CD4-positive, alpha-beta T cell treated with Interleukin-1 beta for 1 hour (primary cell): ENCODE measurements around the gene PRKG2.
"Not testable (repeated sequence)": the region's sequence is repeated elsewhere in the genome, so short reads cannot be mapped to it uniquely, and the experiment has no call there.

Experiments
- DNase-seq, 2 donors: peaks; one replicate each; pipeline ENCODE4 v3.0.0-alpha.2; 2020 to 2022

Gene PRKG2, protein sequence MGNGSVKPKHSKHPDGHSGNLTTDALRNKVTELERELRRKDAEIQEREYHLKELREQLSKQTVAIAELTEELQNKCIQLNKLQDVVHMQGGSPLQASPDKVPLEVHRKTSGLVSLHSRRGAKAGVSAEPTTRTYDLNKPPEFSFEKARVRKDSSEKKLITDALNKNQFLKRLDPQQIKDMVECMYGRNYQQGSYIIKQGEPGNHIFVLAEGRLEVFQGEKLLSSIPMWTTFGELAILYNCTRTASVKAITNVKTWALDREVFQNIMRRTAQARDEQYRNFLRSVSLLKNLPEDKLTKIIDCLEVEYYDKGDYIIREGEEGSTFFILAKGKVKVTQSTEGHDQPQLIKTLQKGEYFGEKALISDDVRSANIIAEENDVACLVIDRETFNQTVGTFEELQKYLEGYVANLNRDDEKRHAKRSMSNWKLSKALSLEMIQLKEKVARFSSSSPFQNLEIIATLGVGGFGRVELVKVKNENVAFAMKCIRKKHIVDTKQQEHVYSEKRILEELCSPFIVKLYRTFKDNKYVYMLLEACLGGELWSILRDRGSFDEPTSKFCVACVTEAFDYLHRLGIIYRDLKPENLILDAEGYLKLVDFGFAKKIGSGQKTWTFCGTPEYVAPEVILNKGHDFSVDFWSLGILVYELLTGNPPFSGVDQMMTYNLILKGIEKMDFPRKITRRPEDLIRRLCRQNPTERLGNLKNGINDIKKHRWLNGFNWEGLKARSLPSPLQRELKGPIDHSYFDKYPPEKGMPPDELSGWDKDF

GRCh38 chr4:81214881-81215868 lies at the start of gene PRKG2:
Gene PRKG2, minus strand, starts transcription at chr4:81215222. Its CDS starts 10,175 bp downstream, at chr4:81205047.
- DNase-seq = no peak

- DNase-seq = no peak
Observed at GRCh38 chr4:81260443-81261101, 45.5 kb upstream of the PRKG2 start.

DNA sequence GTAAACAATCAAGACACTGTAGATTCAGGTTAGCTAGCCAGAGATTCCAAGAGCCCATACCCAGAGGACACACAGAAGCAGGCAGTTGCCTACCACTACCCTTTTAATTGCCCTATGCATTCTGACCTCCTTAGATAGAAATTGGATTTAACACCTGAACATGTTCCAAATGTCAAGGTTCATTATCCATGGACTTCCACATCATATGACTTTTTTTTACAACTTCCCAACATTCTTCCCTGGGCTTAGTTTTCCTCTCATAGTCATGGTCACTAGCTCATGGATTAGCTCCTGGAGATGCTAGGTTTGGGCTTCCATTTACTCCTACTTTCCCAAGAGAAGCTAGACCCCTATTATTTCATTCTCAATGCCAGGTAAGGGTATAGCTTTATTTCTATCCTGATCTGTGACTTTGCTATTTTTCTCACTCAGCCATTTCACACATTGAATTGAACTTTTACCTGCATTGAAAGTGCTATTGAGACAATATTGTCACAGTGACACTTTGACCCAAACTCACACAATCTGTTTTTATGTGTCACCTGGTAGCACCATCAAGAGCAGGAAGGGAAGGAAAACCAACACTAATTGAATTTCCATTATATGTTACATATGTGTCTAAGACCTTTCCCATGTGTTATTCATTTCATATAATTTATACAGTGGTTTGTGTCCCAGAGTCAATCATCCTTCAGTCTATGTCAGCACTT lies 44.0 kb upstream of the PRKG2 start:
- no peak for DNase-seq

- DNase-seq = no peak
Observed at GRCh38 chr4:81257816-81258215, 42.8 kb upstream of the PRKG2 start.

DNA sequence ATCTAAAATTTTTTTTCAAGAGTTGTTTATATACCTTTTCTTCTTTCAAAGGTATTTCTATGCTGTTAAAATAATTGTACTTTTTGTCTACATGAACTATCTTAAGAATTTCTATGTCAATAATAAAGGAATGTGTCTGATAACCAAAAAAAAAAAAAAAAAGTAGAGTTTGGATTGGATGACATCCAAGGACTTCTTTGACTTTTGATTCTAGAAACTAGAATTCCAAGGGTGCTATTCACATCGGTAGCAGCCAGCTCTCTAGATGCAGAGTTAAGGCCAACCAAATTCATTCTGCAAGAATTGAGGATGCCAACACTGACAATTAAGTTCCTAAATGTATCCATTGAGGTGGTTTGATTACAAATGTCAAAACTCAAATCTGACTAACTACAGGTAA lies 42.0 kb upstream of the PRKG2 start:
- no peak for DNase-seq

DNA sequence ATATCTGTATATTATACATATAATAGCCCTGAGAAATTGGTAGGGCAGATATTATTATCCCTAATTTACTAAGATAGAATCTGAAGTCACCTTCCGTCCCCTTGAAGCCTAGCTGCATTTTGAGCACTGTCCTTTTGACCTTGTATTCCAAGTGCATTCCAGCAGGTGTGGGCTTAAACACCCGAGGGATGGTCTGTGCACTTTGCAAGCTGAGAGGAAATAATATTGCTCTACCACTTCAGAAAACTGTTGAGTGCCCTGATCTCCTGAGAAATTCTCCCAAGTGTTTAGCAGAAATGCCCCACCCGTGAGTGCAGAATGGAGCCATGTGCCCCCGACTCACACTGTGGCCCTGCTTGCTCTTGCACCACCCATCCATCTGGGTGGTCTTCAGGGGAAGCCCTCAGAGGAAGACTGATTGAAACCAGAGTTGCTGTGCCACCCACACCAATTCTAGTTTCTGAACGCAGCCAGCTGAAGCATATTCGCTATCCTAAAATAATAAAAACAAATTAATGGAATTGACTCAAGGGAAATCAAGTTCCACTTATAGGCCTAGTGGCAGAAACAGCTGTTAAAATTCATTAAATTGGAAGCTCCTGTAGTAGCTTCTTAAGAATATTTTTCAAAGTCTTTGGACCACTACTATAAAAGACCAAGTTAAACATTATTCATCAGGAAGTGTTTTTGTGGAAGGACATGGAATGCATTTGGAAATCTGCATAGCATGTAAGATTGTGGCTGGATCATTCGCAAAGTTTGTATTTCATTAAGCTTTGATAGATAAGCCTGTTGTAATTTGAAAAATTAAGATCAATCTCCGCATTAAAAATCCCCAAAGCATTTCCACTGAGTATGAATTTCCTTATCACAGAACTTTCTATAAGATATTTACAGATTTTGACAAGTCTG lies 41.3 kb upstream of the PRKG2 start:
- DNase-seq = no peak

DNA sequence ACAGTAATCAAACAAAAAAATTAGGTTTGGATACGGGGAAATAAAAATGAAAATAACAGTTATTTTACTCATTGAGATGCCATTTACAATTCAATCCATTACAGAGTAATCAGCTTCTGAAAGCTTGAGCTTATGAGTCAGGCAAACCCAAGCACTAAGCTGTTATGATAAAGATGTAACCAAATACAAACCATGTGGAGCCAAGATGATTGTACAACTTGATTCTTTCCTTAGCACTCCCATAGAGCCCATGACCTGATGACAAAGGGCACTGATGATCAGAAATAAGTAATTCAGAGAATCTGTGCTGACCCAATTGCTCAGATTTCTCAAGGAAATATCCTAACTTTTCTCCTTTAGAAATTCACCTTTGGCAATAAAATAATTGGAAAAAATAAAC lies 40.5 kb upstream of the PRKG2 start:
- DNase-seq = no peak

DNA sequence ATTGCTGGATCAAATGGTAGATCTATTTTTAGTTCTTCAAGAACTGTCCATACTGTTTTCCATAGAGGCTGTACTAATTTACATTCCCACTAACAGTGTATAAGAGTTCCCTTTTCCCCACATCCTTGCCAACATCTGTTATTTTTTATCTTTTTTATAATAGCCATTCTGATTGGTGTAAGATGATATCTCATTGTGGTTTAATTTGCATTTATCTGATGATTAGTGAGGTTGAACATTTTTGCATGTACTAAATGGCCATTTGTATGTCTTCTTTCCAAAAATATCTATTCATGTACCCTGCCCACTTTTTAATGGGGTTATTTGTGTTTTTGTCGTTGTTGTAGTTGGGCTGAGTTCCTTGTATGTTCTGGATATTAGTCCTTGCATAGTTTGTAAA lies 35.4 kb upstream of the PRKG2 start:
- DNase-seq = no peak

- DNase-seq = no peak
Observed at GRCh38 chr4:81245218-81246009, 30.4 kb upstream of the PRKG2 start.

- DNase-seq = no peak
Observed at GRCh38 chr4:81237791-81238190, 22.8 kb upstream of the PRKG2 start.

- no peak for DNase-seq
Observed at GRCh38 chr4:81235982-81236749, 21.1 kb upstream of the PRKG2 start.

DNA sequence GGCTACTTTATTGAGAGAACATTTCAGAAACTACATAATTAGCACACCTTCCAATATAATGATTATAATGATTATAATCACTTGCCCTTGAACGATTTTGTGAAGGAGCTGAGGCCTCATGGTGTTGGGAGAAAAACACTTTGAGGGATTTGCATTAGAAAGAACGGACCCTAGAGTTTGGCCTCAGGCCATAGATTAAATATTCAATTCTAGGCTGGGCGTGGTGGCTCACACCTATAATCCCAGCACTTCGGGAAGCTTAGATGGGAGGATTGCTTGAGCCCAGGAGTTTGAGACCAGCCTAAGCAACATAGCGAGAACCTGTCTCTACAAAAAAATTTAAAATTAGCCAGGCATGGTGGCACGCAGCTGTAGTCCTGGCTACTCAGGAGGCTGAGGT lies 12.9 kb upstream of the PRKG2 start:
- DNase-seq = no peak

DNA sequence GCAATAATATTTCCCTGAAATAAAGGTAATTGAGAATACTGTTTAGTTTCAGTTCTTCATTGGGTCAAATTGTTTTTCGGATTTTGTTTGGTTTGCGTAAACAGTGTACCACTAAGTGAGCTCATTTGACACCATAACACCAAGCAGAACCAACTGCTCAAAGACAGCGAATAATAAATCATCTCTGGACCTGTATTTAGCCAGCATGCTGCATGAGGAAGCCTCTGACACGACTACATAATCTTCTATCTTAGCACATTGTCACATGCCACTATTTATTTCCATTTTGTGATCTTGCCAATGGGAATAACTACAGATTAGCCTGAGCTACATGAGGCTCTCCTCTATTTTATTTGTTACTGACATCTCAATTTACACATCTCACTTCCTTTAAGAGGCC lies 12.1 kb upstream of the PRKG2 start:
- DNase-seq = no peak

DNA sequence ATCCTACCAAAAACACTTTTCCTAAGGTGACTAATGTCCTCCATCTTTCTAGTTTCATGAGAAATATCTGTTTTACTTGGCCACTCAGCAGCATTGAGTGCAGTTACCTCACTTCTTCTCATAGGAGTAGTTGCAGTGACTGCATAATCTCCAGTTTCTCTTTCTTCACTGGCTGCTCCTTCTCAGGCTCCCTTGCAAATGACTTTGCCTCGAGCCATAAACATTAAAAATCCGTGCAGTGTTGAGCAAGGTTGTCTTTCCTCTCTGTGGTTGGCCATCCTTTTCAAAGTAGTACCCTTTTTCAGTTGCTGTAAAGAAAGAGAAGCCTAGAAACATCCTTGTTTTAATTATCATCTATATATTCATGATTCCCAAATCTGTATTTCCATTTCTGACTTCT lies 10.2 kb upstream of the PRKG2 start:
- DNase-seq = no peak

DNA sequence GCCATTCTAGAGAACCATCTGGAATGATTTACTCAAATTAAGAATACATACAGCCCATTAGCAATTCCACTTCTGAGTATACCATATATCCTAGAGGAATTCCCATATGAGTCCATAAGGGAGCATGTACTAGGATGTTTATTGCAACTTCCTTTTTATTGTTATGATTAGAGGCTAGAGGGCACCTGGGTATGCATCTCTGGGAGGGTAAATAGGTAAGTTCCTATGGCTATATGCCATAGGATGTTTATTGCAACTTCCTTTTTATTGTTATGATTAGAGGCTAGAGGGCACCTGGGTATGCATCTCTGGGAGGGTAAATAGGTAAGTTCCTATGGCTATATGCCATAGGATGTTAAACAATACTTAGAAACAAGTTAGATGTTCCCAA lies 7.1 kb upstream of the PRKG2 start:
- DNase-seq = not testable (repeated sequence)

DNA sequence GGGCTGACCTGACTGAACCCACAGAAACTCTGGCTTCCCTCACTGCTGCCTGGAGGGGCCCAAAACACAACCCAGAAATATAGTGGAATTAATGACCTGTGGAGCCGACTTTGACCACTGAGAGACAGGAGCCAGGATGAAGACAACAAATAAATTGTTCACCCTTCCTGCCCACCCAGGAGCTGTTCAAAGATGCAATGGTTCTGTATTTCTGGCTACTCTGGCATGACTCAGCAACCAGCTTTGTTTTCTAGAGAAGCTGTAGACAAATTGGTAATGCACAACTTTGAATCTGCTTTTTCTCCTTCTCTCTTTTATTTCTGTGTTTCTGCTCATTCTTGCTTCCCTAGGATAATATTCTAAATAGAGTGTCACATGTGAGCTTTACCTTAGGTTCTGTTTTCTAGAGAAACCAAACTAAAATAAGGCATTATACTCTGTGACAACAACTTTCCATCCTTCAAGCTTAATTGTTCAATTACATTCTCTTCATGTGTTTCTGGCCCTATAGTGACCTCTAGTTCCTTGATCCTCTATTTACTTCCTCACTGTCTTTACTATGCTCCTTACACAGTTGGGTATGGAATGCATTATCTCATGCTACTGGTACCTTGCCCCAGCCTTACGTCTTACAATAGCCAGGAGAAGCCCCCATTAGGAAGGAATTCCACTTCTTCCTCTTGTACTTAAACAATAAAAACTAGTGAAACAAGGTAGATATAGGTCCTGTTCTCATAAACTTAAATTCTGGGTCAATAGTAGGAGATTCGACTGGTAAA lies 6.5 kb upstream of the PRKG2 start:
- no peak for DNase-seq

DNA sequence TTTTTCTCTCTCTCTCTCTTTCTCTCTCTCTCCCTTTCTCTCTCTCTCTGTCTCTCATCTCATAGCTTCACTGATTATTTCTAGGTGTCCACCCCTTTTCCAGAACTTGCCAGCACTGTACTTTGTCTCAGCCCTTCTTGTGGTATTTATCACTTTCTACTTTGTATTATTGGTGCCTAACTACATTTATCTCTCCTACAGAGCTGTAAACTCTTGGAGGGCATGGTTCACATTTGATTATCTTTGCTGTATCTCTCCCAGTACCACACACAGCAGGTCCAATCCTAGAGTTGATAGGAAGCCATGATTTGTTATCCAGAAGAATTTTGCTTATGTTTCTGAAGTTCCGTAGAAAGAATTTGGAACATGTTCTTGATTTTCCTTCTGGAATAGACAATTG lies 5.2 kb upstream of the PRKG2 start:
- DNase-seq = no peak

DNA sequence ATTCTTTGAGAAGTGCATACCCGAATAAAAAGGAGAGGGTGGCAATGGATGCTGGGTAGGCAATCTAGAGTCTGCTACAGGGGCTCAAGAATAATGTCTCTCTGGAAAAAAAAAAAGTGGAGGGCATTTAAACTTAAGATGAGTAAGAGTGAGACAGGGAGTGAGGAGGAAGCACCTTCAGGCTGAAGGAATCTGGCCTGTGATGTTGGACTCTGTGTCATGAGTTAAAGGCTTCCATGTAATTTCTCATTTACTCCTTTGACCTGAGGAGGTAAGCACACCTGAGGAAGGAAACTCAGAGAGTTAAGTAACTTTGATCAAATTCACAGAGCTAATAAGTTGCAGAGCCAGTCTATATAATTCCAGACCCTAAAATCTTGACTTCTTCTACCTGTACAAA lies 3.2 kb upstream of the PRKG2 start:
- no peak for DNase-seq
